Central memory CD4-positive, alpha-beta T cell (primary cell): ENCODE data around the gene FMN2.
A peak's percentile ranks its signal among the peaks of the same experiment; 100 is the strongest.

Source experiments
- DNase-seq: peaks from one replicate; pipeline ENCODE4 v3.0.0; 2022

FMN2 gene

DNA sequence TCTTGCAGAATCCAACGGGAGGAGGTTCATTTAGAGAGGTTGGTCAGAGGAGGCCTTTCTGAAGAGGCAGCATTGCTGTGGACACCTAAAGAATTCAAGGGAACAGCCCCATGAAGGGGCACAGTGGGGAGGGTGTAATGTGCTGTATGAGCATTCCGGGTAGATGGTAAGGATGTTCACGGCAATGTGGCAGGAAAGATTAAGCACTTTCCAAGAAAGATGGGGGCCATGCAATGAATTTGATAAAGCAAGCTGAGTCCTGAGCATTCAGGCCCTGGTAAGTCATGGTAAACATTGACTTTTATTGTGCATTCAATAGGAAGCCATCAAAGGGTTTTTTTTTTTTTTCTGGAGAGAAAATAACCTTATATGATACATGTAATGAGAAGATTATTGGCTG, 353.7 kb downstream of the FMN2 start:
- DNase-seq: no peak

DNA sequence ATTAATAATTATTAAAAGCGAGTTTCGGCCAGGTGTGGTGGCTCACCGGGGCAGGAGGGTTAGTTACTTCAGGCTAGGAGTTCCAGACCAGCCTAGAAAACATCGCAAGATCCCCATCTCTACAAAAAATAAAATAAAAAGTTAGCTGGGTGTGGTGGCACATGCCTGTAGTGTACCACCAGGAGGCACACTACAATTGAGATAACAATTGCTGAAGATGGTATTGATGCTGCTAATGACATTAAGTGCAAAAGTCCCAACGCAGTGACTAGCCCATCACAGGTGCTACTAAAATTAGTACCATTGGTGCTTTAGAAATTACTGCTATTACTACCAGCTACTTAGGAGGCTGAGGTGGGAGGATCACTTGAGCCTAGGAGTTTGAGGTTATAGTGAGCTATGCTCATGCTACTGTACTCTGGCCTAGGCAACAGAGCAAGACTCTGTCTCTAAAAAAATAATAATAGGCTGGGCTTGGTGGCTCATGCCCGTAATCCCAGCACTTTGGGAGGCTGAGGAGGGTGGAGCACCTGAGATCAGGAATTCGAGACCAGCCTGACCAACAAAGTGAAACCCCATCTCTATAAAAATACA, 363.6 kb downstream of the FMN2 start:
- DNase-seq: peak; percentile 34

DNA sequence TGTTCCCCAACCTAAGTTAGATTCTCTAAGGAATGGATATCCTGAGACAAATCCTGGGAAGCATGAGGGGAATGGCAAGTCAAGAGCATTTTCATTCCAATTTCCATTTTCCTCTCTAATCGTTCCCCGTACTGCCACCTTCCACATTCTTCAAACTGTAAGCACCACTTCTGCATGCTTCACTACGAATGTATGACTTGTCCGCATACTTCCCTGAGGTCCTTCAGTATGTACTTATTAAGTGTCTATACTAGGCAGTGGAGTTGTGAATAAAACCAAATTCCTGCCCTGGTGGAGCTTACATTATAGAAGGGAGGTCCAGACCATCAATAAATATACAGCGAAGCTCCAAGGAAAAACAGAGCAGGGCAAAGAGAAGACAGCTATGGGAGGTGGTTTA, 365.5 kb downstream of the FMN2 start:
- no peak for DNase-seq

DNA sequence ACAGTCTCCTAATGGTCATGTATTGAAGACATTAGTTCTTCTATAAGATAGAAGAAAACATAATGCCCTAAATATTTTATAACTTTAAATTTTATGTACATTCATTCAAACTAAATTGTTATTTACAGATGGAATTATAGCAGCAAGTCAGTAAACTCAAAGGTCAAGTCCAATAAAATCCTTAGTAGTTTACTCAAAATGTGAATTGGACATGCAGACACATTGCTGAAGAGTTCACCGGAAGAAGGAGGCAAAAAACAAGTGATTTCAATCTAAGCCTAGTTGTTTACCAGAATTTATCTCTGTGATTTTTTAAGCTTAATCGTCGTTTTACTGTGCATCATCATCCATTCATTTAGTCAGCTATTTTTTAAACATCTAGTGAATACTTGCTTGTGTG, 370.6 kb downstream of the FMN2 start:
- no peak for DNase-seq

DNA sequence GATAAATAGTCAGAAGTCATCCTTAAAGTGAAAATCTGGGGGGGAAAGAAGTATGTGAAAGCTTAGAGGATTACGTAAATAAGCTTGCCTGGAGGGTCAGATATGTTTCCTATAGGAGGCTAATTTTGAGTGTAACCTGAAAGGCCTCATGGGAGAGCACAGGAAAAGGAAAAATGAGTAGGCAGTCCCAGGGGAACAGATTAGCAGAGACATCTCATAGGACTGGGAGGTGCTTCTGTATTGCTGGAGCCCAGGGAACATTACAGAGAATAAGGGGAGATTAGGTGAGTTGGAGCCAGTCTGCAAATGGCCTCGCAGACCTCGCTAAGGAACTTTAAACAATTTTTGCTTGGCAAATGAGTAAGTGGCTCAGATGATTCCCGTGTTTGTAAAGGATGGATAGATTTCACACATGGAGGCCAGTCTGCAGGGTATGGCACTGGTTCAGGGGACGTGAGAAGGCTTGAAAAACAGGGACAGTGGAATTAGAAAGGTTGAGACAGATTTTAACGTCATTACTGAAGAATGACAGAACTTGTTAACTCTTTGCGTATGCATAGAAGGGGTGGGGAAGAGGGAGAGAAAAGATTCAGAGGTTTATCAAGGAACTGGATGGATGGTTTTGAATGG, 371.2 kb downstream of the FMN2 start:
- DNase-seq: no peak

DNA sequence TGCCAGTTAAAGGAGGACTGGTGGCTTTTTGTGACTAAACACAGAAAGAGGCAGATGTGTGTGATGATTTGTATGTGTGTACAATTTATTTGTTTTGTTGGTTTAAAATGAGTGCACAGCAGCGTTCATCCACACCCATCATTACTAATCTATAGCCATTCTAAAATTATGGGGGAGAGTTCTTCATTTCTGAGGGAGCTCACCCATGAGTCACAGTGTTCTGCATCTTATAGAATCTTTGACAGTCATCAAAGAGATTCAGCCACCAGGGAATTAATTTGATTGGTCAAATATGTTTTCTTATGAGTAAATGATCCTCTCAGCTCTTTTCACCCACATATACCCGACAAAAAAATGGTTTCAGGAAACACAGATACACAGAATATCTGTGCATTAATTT, 372.4 kb downstream of the FMN2 start:
- no peak for DNase-seq

DNA sequence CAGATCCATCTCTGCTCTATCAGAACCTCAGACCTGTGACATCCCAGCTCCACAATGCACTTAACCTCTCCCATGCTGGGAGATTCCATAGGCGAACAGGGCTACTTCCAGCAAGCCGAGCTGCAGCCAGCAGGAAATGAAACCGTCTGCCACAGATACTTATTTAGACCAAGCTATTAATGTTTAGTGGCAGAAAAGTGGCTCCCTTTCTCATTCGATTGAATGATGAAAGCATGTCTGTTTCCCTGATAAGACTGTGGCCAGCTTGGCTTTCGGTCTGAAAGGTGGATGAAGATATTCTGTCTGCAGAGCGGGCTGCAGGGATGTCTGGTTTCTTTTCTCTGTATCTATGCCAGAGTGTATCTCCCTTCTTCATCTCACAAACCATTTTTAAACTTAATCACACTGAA, 373.9 kb downstream of the FMN2 start:
- DNase-seq: no peak

DNA sequence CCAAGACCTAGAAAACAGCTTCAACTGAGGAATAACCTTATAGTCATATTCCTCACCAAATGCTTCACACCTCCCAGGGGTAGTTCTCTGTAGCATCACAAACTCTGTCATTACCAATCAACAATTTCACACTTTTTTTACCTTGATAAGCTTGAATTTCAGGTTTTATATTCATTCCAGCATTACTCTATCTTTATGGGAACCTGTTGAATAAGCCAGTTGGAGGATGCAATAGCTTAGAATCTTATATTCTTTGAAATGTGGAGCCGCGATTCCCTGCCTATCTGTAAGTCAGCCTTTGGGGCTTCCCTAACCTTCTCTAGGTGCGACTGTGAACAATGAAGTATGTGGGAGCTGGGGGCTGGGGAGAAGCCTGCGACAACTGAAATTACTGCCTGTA, 374.8 kb downstream of the FMN2 start:
- no peak for DNase-seq

DNA sequence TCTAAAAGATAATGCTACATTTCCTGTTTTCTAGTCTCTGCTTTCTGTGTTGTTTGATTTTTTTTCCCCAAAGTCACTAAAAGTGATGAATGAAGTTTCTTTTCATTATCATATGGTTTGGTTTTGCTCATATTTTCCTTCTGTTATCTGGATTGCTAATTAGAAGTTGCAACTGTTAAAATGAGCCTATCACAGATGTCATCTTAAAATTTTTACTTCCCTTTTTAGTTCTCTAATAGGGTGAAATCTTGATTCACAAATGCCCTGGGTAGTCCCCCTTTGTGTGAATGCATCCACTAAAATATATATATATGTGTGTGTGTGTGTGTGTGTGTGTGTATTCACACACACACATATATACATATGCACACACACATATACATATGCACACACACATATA, 376.2 kb downstream of the FMN2 start:
- no peak for DNase-seq

DNA sequence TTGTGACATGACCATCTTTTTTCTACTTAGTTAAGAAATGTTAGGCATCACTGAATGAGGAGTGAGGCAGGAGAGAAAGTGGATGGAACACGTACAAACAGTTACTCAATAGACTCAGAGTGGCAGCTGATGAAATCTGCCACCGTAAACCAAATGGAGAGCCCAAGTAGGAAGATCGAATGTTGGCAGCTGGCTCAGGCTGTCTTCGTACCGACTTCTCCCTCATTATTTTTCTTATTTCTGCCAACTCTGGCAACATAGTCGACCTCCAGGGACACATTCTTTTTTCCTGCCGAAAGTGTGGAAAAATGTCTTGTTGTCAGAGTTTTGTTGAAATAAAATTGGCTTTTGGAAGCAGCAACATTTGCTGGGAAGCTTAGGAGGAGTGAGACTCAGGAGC, 377.0 kb downstream of the FMN2 start:
- DNase-seq: no peak

DNA sequence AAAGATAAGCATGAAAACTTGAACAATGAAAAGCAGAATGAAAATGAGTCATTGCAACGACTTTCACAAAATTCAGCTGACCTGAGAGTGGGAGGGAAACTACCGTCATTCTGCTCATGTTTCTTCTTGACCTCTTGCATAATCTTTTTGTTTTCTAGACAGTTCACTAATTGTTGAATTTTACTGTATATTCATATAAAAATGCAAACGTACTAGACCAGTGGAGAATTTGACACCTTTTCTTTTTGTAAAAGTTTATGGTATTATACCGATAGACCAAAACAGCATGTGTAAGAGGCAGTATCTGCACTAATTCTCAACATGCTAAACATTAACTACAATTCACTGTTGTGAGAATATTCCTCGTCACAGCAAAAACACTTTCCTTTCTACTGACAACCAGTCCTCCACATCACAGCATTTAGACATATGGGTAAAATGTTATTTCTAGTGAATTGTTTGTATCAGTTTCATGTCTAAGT, 382.5 kb downstream of the FMN2 start:
- DNase-seq: no peak

DNA sequence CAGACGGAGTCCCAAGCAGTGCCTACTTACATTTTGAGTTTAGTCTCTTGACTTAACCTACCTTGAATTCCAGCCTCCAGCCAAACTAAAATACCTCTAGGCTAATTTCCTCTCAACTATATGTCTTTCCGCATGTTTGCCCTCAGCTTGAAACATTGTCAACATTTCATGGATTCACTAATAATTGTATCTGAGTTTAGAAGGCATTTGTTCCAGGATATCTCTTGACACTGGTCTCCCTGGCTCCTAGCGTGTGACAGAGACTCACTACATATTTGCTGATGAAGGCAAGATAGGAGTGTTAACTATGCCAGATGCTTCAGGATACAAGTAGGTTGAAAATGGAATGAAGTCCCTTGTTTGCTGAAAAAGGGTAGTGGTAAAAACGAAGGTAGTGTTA, 384.1 kb downstream of the FMN2 start:
- no peak for DNase-seq

DNA sequence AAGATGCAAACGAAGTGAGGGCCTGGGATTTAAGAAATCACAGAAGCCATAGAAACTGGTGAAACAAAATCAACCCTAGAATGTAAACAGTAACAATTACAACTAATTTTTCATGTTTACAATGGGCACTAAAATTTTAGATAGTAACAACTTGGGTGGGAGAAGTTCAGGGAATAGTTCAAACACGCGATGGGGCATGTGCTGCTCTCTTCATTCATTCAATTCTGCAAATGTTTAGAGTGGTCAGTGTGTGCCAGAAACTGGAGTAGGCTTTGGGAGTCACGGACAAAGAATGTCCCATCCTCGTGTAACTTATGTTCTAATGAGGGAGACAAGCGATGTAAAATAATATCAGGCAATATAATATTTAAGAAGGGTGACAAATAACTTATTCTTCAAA, 386.9 kb downstream of the FMN2 start:
- no peak for DNase-seq

DNA sequence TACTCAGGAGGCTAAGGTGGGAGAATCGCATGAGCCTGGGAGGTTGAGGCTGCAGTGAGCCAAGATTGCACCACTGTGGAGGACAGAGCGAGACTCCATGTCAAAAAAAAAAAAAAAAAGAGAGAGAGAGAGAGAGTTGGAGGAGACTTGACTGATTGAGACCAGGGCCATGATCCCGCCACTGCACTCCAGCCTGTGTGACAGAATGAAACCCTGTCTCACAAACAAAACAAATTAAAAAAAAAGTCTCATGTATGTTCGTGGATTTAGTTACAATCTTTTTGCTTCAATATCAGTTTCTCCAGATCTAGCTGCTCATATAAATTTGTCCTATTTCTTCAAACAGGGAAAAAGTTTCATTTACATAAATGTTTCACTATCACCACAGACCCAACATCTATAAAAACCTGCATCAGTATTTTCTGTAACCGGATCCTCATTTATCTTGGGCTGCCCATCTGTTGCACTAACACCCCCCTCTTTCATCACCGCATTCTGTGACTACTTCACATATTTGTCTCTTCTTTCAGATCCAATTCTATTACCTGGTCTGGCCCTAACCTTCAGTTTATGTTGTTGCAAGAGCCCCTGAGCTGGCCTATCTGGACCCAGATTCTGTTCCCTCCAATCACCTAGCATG, 393.2 kb downstream of the FMN2 start:
- DNase-seq: no peak

DNA sequence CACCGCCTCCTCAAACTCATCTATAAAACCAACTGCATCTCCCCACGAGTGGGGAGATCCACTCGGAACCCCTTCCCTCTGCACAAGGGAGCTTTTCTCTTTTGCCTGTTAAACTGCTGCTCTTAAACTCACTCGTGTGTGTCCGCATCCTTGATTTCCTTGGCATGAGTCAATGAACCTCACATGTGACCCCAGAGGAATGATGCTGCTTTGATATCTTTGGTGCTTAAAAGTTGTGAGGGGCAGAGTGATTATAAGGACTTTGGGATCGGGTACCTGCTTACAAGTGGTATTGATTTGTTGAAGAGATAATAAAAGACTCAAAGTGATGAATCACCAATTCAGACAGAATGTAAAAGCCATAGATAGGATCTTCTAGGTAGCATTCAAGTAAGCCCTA, 394.9 kb downstream of the FMN2 start:
- no peak for DNase-seq

DNA sequence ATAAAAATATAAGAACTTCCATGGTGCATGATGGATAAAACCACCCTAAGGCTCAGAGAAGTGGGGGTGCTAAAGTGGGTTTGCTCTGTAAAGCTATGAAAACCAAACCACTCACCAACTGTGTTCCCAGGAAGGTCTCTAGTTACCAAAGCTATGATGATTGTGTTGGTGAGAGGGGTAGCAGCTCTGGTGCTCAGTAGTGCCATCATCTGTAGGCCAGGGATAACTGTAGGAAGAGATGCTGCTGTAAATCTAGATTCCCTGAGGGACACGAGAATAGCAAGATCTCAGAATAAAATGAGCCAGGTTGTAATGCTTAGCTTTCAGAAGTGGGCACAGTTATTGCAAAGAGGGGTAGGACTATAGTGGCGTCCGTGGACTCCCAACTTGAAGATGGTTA, 395.8 kb downstream of the FMN2 start:
- DNase-seq: no peak

DNA sequence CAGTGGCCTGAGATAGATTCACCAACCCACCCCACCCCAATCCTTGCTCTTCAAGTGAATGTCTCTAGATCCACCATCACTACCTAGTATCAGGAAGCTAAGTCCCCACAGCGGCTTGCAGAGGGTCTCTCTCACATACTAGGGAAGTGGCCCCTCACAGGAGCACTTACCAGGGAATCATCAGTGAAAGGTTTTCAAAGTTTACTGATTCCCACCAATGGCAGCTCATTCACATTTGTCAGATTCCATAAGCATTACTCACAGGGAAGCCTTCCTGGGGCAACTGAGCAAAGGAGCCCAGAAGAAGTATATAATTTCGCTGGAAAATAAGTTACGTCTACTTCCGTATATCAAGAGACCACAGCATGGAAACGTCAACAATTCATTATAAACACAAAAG, 399.5 kb downstream of the FMN2 start:
- DNase-seq: no peak

DNA sequence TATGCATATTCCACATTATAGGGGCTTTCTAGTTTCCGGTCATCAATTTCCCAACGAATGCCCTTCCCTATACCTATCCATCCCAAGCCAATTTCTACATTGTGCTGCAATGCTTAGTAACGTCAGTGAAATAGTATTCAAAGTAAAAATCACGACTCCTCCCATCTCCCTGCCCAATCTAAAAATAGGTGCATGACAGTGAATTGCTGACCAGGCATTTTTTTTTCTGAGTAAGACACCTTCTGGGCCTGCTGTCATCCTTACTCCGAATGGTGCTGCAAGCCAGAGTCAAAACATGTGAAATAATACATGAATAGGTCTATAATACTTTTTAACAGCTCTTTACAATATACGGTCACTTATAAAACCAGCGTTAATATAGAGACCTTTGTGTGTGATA, 400.1 kb downstream of the FMN2 start:
- no peak for DNase-seq

DNA sequence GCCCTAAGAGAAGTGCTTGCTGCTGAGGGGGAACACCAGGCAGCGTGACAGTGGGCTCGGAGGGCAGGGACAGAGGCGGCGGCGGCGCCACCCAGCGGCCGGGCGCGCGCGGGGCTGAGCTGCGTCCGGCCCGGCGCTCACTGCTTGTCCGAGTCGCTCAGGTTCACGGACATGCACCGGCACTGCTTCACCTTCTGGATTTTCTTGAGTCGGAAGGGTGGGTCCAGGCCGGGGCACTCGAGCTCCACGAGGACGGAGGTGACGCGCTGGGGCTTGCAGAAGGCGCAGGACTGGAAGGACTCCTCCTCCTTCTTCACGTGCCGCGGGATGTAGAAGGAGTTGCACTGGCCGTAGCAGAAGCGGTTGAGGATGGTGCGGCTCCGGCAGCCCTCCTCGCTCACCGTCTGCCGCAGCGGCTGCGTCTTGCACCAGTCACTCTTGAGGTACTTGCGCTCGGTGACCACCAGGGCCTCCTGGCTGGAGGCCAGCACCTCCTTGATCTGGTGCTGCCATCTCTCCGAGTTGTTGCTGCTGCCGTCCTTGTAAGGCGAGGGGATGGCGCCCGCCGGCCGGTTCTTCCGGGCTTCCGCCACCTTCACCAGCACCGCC, 401.3 kb downstream of the FMN2 start:
- DNase-seq: peak; percentile 6

DNA sequence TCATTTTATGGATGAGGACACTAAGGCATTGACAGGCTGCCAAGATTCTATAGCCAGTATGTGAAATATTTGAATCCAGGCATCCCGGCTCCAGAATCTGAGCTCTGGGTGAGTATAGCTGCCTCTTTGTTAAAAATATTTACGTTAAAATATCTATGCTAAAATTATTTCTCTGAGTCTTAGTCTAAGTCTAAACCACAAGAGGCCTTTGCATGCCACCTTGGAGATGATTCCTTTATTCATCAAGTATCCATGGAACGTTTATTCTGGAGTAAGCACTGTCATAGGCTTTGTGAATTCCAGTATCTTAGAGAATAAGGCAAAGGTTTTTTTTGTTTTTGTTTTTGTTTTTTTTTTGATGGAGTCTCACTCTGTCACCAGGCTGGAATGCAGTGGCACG, 403.9 kb downstream of the FMN2 start:
- DNase-seq: no peak

DNA sequence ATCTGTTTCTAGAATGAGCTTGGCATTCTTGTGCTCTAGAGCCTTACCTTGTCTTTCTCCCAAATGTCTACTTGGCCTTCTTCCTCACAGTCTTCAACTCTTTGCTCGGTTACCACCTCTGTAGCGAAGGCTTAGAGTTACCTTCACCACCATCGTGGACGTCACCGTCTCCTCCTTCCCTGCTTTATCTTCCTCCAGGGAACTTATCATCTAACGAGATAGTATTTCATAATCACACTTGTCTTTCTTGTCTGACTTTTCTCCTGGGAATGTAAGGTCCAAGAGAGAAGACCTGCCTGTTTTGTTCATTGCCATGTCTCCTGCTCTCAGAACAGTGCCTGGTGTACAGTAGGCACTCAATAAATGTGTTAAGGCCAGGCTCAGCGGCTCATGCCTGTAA, 404.7 kb downstream of the FMN2 start:
- no peak for DNase-seq

DNA sequence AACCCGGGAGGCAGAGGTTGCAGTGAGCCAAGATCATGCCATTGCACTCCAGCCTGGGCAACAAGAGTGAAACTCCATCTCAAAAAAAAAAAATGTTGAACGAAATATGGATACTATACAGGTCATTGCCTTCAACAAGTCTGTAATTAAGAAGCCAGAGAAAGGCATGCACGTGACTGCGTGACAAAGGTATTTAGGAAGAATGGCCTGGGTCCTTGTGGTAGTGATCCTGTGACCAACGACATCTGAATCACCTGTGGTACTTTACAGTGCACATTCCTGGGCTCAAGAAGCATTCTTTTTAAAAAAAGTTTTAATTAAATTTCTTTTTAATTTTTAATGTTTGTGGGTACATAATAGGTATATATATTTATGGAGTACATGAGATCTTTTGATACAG, 405.3 kb downstream of the FMN2 start:
- no peak for DNase-seq

DNA sequence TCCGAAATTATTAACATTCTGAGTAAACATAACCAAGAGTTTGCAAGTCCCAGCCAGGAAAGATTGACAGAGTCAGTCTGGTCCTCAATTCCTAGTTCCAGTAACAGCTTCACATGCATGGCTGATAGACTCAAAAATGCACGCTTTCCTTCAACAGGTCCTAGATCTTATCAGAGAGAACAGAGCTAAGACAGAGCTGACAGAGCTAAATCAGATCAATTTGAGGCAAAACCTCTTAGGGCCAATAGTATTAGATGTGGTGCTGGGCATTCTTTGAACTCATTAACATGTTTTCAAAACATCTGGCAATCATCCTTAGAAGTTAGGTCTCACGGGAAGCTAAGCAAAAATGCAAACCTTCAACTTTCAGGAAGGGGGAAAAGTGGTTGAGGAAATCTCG, 406.2 kb downstream of the FMN2 start:
- no peak for DNase-seq

DNA sequence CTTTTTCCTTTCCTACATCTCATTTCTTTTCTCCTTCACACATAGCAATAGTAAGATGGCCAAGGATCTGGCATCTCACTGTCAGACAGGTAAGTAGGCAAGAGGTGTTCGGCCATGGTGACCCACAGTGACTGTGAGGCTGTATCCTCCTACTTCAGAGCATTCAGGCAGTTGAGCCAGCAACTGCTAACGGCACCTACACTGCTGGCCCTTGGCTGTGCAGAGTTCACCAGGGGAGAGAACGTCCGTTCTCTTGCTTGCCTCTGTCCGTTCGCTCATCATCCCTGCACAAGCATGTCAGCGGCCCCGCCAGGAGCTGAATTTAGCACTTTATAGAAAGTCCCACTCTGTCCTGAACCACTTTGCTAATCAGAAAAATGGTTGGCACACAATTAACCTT, 406.7 kb downstream of the FMN2 start:
- no peak for DNase-seq
